ENCODE measurements around the gene IL6ST.

Gene IL6ST

GRCh38 chr5:55927861-55928655 is 66.7 kb downstream of the IL6ST start:
- H4K20me1 ChIP-seq (ENCODE audit: insufficient read depth, low read length): no peaks in the 10 kb centered on the region
- H3K9me3 ChIP-seq (ENCODE audit: insufficient read depth, low read length, severe bottlenecking): no peaks in the 10 kb centered on the region
- H3K9ac ChIP-seq (ENCODE audit: low read depth, low read length): no peak overlapping the region
- ATAC-seq (ENCODE audit: insufficient read depth, low read depth): no peak
- TF ChIP-seq CTCF (IDR thresholded peaks at IDR 0.05; ENCODE audit: borderline replicate concordance, extremely low read depth, low read length, poor library complexity, severe bottlenecking) (no peak), EZH2 (IDR thresholded peaks at IDR 0.05; ENCODE audit: borderline replicate concordance, low read depth, low read length, severe bottlenecking) (no peak)
- no peak overlapping the region for H3K4me3 ChIP-seq (ENCODE audit: low read depth in 1 of 2, low read length in 2 of 2)
- no peak overlapping the region for H3K4me2 ChIP-seq (ENCODE audit: insufficient read depth, low read length)
- H3K36me3 ChIP-seq (ENCODE audit: insufficient read depth, low read length): no peaks in the 10 kb centered on the region
- peaks cover 9% of the 10 kb centered on the region for H3K4me1 ChIP-seq (ENCODE audit: insufficient read depth, low read length)
- DNase-seq: no peak
- no peaks in the 10 kb centered on the region for H3K79me2 ChIP-seq (ENCODE audit: insufficient read depth, low read length)
- no peak overlapping the region for H2AFZ ChIP-seq (ENCODE audit: low read depth, low read length)
- H3K27me3 ChIP-seq (ENCODE audit: insufficient read depth, low read length, poor library complexity): peaks cover 5% of the 10 kb centered on the region
- H3K27ac ChIP-seq (ENCODE audit: low read length): no peak overlapping the region

- H3K79me2 ChIP-seq (ENCODE audit: insufficient read depth, low read length): no peaks in the 10 kb centered on the region
- peaks cover 13% of the 10 kb centered on the region for H3K4me1 ChIP-seq (ENCODE audit: insufficient read depth, low read length)
- H3K4me2 ChIP-seq (ENCODE audit: insufficient read depth, low read length): no peak overlapping the region
- H3K27me3 ChIP-seq (ENCODE audit: insufficient read depth, low read length, poor library complexity): peaks cover 7% of the 10 kb centered on the region
- H3K9ac ChIP-seq (ENCODE audit: low read depth, low read length): no peak overlapping the region
- H3K9me3 ChIP-seq (ENCODE audit: insufficient read depth, low read length, severe bottlenecking): no peaks in the 10 kb centered on the region
- H2AFZ ChIP-seq (ENCODE audit: low read depth, low read length): no peak overlapping the region
- no peak overlapping the region for H3K27ac ChIP-seq (ENCODE audit: low read length)
- no peaks in the 10 kb centered on the region for H3K36me3 ChIP-seq (ENCODE audit: insufficient read depth, low read length)
- no peak for TF ChIP-seq EZH2 (IDR thresholded peaks at IDR 0.05; ENCODE audit: borderline replicate concordance, low read depth, low read length, severe bottlenecking)
- no peak for ATAC-seq (ENCODE audit: insufficient read depth, low read depth)
- H3K4me3 ChIP-seq (ENCODE audit: low read depth in 1 of 2, low read length in 2 of 2): no peak overlapping the region
- H4K20me1 ChIP-seq (ENCODE audit: insufficient read depth, low read length): no peaks in the 10 kb centered on the region
- DNase-seq: no peak
Measured at GRCh38 chr5:55926476-55926875, 68.3 kb downstream of the IL6ST start.

- H3K4me1 ChIP-seq (ENCODE audit: insufficient read depth, low read length): peaks cover 13% of the 10 kb centered on the region
- TF ChIP-seq EZH2 (IDR thresholded peaks at IDR 0.05; ENCODE audit: borderline replicate concordance, low read depth, low read length, severe bottlenecking): no peak
- TF ChIP-seq CTCF (IDR thresholded peaks at IDR 0.05; ENCODE audit: borderline replicate concordance, extremely low read depth, low read length, poor library complexity, severe bottlenecking): no peak
- H3K79me2 ChIP-seq (ENCODE audit: insufficient read depth, low read length): no peaks in the 10 kb centered on the region
- ATAC-seq (ENCODE audit: insufficient read depth, low read depth): no peak
- no peak overlapping the region for H3K4me2 ChIP-seq (ENCODE audit: insufficient read depth, low read length)
- no peak overlapping the region for H3K4me3 ChIP-seq (ENCODE audit: low read depth in 1 of 2, low read length in 2 of 2)
- no peak overlapping the region for H3K27ac ChIP-seq (ENCODE audit: low read length)
- H3K9ac ChIP-seq (ENCODE audit: low read depth, low read length): no peak overlapping the region
- H3K9me3 ChIP-seq (ENCODE audit: insufficient read depth, low read length, severe bottlenecking): no peaks in the 10 kb centered on the region
- no peak for DNase-seq
- H4K20me1 ChIP-seq (ENCODE audit: insufficient read depth, low read length): no peaks in the 10 kb centered on the region
- H3K27me3 ChIP-seq (ENCODE audit: insufficient read depth, low read length, poor library complexity): peaks cover 7% of the 10 kb centered on the region
- no peaks in the 10 kb centered on the region for H3K36me3 ChIP-seq (ENCODE audit: insufficient read depth, low read length)
- no peak overlapping the region for H2AFZ ChIP-seq (ENCODE audit: low read depth, low read length)
Measured at GRCh38 chr5:55925712-55926111, 69.1 kb downstream of the IL6ST start.

- TF ChIP-seq CTCF (IDR thresholded peaks at IDR 0.05; ENCODE audit: borderline replicate concordance, extremely low read depth, low read length, poor library complexity, severe bottlenecking) (no peak), EZH2 (IDR thresholded peaks at IDR 0.05; ENCODE audit: borderline replicate concordance, low read depth, low read length, severe bottlenecking) (no peak)
- H4K20me1 ChIP-seq (ENCODE audit: insufficient read depth, low read length): no peaks in the 10 kb centered on the region
- H3K9me3 ChIP-seq (ENCODE audit: insufficient read depth, low read length, severe bottlenecking): no peaks in the 10 kb centered on the region
Measured at GRCh38 chr5:55925181-55925580, 69.6 kb downstream of the IL6ST start.

More at GRCh38 chr5:55925181-55925580, 69.6 kb downstream of the IL6ST start:
- Histone ChIP-seq H3K79me2 (ENCODE audit: insufficient read depth, low read length) (no peaks in the 10 kb centered on the region), H3K36me3 (ENCODE audit: insufficient read depth, low read length) (no peaks in the 10 kb centered on the region), H3K9ac (ENCODE audit: low read depth, low read length) (no peak overlapping the region), H3K4me3 (ENCODE audit: low read depth in 1 of 2, low read length in 2 of 2) (no peak overlapping the region), H3K4me2 (ENCODE audit: insufficient read depth, low read length) (no peak overlapping the region), H3K27ac (ENCODE audit: low read length) (no peak overlapping the region), H2AFZ (ENCODE audit: low read depth, low read length) (no peak overlapping the region), H3K4me1 (ENCODE audit: insufficient read depth, low read length) (peaks cover 13% of the 10 kb centered on the region), H3K27me3 (ENCODE audit: insufficient read depth, low read length, poor library complexity) (peaks cover 7% of the 10 kb centered on the region)
- ATAC-seq (ENCODE audit: insufficient read depth, low read depth) (no peak), DNase-seq (no peak)
